ENCODE data around the gene CXCL6. TPM values are rescaled to one million over a fixed set of nuclear protein-coding genes. Genes with fewer than 3 reads are reported as not detected.

The CXCL6 gene
- total RNA-seq, 2 donors from 2014 or later = not detected

- no peaks in the 10 kb centered on the region for H3K4me1 Mint-ChIP-seq (ENCODE audit: low read depth)
- no peak overlapping the region for H3K27ac Mint-ChIP-seq
- no peaks in the 10 kb centered on the region for H3K9me3 Mint-ChIP-seq
- ATAC-seq (replicated peaks in 1 of 2) (no peak), DNase-seq (no peak)
- H3K4me3 Mint-ChIP-seq = no peak overlapping the region
- H3K36me3 Mint-ChIP-seq (ENCODE audit: insufficient read depth in 2 of 2) = no peaks in the 10 kb centered on the region
- H3K27me3 Mint-ChIP-seq (ENCODE audit: low read depth) = no peaks in the 10 kb centered on the region
Measured at GRCh38 chr4:73822812-73823504, 13.5 kb upstream of the CXCL6 start.

DNA sequence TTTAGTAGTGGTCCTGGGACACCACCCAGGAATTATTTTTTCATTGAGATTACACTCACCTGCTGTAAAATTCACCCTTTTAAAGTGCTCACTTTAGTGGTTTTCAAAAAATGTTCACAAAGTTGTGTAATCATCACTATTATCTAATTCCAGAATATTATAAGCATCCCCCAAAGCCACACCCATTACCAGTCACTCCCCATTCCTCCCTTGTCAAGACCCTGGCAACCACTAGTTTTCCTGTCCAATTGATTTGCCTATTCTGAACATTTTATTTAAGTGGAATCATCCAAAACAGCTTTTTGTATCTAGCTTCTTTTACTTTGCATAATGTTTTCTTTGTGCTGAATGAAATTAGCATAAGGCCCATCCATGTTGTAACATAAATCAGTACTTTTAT, 12.7 kb upstream of the CXCL6 start:
- H3K4me3 Mint-ChIP-seq = no peak overlapping the region
- H3K27me3 Mint-ChIP-seq (ENCODE audit: low read depth) = no peaks in the 10 kb centered on the region
- H3K27ac Mint-ChIP-seq = no peak overlapping the region
- no peak for DNase-seq
- H3K36me3 Mint-ChIP-seq (ENCODE audit: insufficient read depth in 2 of 2) = no peaks in the 10 kb centered on the region
- H3K4me1 Mint-ChIP-seq (ENCODE audit: low read depth) = no peaks in the 10 kb centered on the region
- no peaks in the 10 kb centered on the region for H3K9me3 Mint-ChIP-seq
- ATAC-seq (replicated peaks in 1 of 2) = no peak

- Mint-ChIP-seq H3K27ac (no peak overlapping the region), H3K4me1 (ENCODE audit: low read depth) (no peaks in the 10 kb centered on the region), H3K36me3 (ENCODE audit: insufficient read depth in 2 of 2) (no peaks in the 10 kb centered on the region), H3K27me3 (ENCODE audit: low read depth) (no peaks in the 10 kb centered on the region), H3K9me3 (no peaks in the 10 kb centered on the region), H3K4me3 (no peak overlapping the region)
- ATAC-seq (replicated peaks in 1 of 2) (no peak), DNase-seq (no peak)
Measured at GRCh38 chr4:73828956-73829355, 7.5 kb upstream of the CXCL6 start.

DNA sequence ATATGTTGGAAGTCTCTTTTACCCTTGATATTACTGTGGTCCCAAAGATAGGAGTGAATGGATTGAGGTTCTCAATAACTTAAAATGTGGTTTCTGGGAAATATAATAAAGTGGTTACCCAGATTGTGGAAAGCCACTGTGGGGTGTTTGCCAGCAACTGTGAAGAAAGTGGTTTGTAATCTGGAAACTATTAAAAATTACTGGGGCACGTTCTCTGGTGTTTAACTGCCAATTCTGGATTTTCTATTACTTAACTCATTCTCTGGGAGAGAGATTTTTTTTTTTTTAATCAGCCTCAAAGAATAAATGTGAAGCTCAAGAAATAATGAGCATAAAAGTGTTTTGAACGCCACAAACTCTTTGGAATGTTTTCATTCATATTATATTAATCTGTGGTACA, 4.9 kb upstream of the CXCL6 start:
- Mint-ChIP-seq H3K9me3 (no peaks in the 10 kb centered on the region), H3K27me3 (ENCODE audit: low read depth) (peaks cover 2% of the 10 kb centered on the region), H3K27ac (no peak overlapping the region), H3K36me3 (ENCODE audit: insufficient read depth in 2 of 2) (no peaks in the 10 kb centered on the region), H3K4me1 (ENCODE audit: low read depth) (no peaks in the 10 kb centered on the region), H3K4me3 (no peak overlapping the region)
- DNase-seq (no peak), ATAC-seq (replicated peaks in 1 of 2) (no peak)

DNA sequence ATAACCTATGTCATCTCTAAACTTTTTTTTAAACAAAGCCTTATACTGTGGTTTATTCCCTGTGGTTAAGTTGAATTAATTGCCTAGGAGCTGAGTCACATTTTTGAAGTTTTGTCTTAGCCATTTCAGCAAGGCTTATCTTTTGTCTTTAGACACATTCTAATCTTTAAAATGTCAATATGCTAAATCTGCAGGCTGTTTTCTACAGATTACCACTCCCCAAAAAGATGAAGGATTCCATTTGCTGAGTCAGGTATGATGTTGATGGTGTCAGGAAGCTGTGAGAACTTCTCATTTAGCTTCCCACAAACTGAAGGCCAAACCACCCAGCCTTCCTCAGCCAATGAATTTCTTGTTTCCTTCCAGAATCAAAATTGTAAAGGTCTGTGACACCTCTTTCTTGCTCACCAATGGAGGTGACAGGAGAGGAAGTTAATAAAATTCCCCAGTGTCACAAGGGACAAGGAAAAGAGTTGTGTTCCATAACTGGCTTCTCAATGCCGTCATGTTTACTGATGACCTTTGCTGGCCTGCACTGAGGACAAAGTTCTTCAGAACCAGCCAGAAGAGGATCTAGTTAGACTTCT, 3.7 kb upstream of the CXCL6 start:
- Mint-ChIP-seq H3K9me3 (no peaks in the 10 kb centered on the region), H3K4me3 (no peak overlapping the region), H3K36me3 (ENCODE audit: insufficient read depth in 2 of 2) (peaks cover 0 to 4% of the 10 kb centered on the region in 2 donors), H3K27ac (no peak overlapping the region), H3K4me1 (ENCODE audit: low read depth) (peaks cover 4% of the 10 kb centered on the region), H3K27me3 (ENCODE audit: low read depth) (peaks cover 14% of the 10 kb centered on the region)
- DNase-seq = no peak
- no peak for ATAC-seq (replicated peaks in 1 of 2)

- Mint-ChIP-seq H3K36me3 (ENCODE audit: insufficient read depth in 2 of 2) (peaks cover 0 to 4% of the 10 kb centered on the region in 2 donors), H3K4me3 (no peak overlapping the region)
- no peak for ATAC-seq (replicated peaks in 1 of 2)
Measured at GRCh38 chr4:73839071-73839470, 2.6 kb downstream of the CXCL6 start.

DNA sequence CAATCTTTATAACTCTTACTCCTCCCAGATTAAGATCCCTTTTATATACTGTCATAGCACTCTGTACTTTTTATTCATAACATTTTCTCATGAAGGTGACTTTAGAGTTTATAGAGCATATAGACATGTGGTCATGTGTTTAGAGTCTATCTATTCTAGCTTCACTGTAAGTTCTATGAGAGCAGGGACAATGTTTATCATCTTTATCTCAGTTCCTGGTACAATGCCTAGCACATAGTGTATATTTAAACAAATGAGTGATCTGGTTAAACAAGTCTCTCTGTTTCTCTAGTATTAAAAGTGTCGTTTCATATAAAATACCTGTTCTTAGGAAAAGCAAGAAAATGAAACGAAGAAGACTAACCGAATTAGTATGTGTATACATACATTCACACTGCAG, 3.2 kb downstream of the CXCL6 start:
- peaks cover 4% of the 10 kb centered on the region for H3K4me1 Mint-ChIP-seq (ENCODE audit: low read depth)
- ATAC-seq (replicated peaks in 1 of 2) = no peak
- H3K36me3 Mint-ChIP-seq (ENCODE audit: insufficient read depth in 2 of 2) = peaks cover 0 to 4% of the 10 kb centered on the region in 2 donors
- H3K27ac Mint-ChIP-seq = no peak overlapping the region
- no peaks in the 10 kb centered on the region for H3K9me3 Mint-ChIP-seq
- no peak for DNase-seq
- no peak overlapping the region for H3K4me3 Mint-ChIP-seq
- H3K27me3 Mint-ChIP-seq (ENCODE audit: low read depth) = peaks cover 30% of the 10 kb centered on the region

More at GRCh38 chr4:73839071-73839470, 2.6 kb downstream of the CXCL6 start:
- H3K27me3 Mint-ChIP-seq (ENCODE audit: low read depth) = peaks cover 30% of the 10 kb centered on the region
- H3K27ac Mint-ChIP-seq = no peak overlapping the region
- H3K9me3 Mint-ChIP-seq = no peaks in the 10 kb centered on the region
- DNase-seq = no peak
- peaks cover 4% of the 10 kb centered on the region for H3K4me1 Mint-ChIP-seq (ENCODE audit: low read depth)

- Mint-ChIP-seq H3K27ac (no peak overlapping the region), H3K36me3 (ENCODE audit: insufficient read depth in 2 of 2) (peaks cover 0 to 4% of the 10 kb centered on the region in 2 donors), H3K27me3 (ENCODE audit: low read depth) (peaks cover 30% of the 10 kb centered on the region), H3K4me3 (no peak overlapping the region), H3K9me3 (no peaks in the 10 kb centered on the region), H3K4me1 (ENCODE audit: low read depth) (peaks cover 4% of the 10 kb centered on the region)
- no peak for ATAC-seq (replicated peaks in 1 of 2)
- DNase-seq = no peak
Measured at GRCh38 chr4:73841243-73841925, 4.9 kb downstream of the CXCL6 start.

GRCh38 chr4:73842696-73843095, 6.2 kb downstream of the CXCL6 start:
- no peak for ATAC-seq (replicated peaks in 1 of 2)
- Mint-ChIP-seq H3K9me3 (no peaks in the 10 kb centered on the region), H3K27me3 (ENCODE audit: low read depth) (peaks cover 16% of the 10 kb centered on the region), H3K36me3 (ENCODE audit: insufficient read depth in 2 of 2) (no peaks in the 10 kb centered on the region), H3K27ac (no peak overlapping the region), H3K4me3 (no peak overlapping the region), H3K4me1 (ENCODE audit: low read depth) (no peaks in the 10 kb centered on the region)
- DNase-seq = no peak

GRCh38 chr4:73843369-73843768, 6.9 kb downstream of the CXCL6 start:
- H3K4me3 Mint-ChIP-seq = no peak overlapping the region
- no peak for DNase-seq
- peaks cover 15% of the 10 kb centered on the region for H3K27me3 Mint-ChIP-seq (ENCODE audit: low read depth)
- H3K9me3 Mint-ChIP-seq = no peaks in the 10 kb centered on the region
- no peaks in the 10 kb centered on the region for H3K4me1 Mint-ChIP-seq (ENCODE audit: low read depth)
- ATAC-seq (replicated peaks in 1 of 2) = no peak
- no peaks in the 10 kb centered on the region for H3K36me3 Mint-ChIP-seq (ENCODE audit: insufficient read depth in 2 of 2)
- H3K27ac Mint-ChIP-seq = no peak overlapping the region

GRCh38 chr4:73844345-73844744, 7.9 kb downstream of the CXCL6 start:
- no peak overlapping the region for H3K27ac Mint-ChIP-seq
- peaks cover 5% of the 10 kb centered on the region for H3K27me3 Mint-ChIP-seq (ENCODE audit: low read depth)
- no peaks in the 10 kb centered on the region for H3K4me1 Mint-ChIP-seq (ENCODE audit: low read depth)
- no peaks in the 10 kb centered on the region for H3K9me3 Mint-ChIP-seq
- DNase-seq (no peak), ATAC-seq (replicated peaks in 1 of 2) (no peak)
- no peak overlapping the region for H3K4me3 Mint-ChIP-seq
- no peaks in the 10 kb centered on the region for H3K36me3 Mint-ChIP-seq (ENCODE audit: insufficient read depth in 2 of 2)

DNA sequence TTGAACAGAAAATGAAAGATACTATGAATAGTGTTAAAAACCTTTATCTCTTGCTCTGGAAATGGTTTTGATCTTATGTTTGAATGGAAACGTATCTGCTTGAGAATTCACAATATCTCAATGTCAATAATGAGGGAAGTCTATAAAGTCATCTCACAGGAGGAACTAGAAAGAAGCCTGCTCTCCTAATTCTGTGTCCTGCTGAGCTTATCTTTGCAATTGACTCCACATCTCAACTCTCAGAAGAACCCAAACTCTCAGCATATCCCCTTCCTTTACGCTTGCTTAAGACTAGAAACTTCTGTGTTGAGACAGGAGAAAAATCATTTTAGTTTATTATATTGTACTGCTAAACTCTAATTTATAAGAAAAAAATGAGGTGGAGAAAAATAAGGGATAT, 8.3 kb downstream of the CXCL6 start:
- Mint-ChIP-seq H3K4me3 (no peak overlapping the region), H3K27ac (no peak overlapping the region), H3K9me3 (no peaks in the 10 kb centered on the region), H3K27me3 (ENCODE audit: low read depth) (peaks cover under 1% of the 10 kb centered on the region), H3K4me1 (ENCODE audit: low read depth) (no peaks in the 10 kb centered on the region), H3K36me3 (ENCODE audit: insufficient read depth in 2 of 2) (no peaks in the 10 kb centered on the region)
- DNase-seq = no peak
- ATAC-seq (replicated peaks in 1 of 2) = no peak

DNA sequence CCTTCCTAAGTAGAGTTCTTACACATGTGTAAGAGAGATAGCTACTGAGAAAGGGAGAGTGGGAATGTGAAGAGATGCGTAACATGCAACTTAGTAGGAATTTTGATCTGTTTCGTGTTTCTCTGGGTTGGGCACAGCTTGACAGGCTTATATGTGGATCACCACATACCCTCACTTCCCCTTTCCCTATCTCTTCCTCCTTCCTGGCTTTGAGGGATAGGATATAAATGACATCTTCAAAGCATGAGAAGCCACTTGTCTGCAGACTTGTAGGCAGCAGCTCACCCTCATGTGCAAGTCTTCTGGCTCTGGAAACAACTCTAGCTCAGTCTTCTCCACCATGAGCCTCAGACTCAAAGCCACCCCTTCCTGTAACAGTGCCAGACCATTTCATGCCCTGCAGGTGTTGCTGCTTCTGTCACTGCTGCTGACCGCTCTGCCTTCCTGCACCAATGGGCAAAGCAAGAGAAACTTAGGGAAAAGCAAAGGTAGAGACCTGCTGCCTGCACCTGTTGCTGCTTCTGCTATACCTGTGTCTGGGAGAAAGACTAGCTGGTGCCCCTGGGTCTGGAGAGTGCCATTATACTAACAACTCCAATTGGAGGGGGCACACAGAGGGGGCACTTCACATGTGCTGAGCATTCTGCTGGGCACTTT, 11.2 kb downstream of the CXCL6 start:
- Mint-ChIP-seq H3K9me3 (no peaks in the 10 kb centered on the region), H3K27ac (no peak overlapping the region), H3K27me3 (ENCODE audit: low read depth) (no peaks in the 10 kb centered on the region), H3K36me3 (ENCODE audit: insufficient read depth in 2 of 2) (no peaks in the 10 kb centered on the region), H3K4me1 (ENCODE audit: low read depth) (no peaks in the 10 kb centered on the region), H3K4me3 (no peak overlapping the region)
- DNase-seq (no peak), ATAC-seq (replicated peaks in 1 of 2) (no peak)

Data from activated T-cell treated with anti-CD3 and anti-CD28 coated beads, Interleukin-2, amount 50 U/mL, for 72 hours (primary cell).